ENCODE data around the gene C1QTNF8.

DNA sequence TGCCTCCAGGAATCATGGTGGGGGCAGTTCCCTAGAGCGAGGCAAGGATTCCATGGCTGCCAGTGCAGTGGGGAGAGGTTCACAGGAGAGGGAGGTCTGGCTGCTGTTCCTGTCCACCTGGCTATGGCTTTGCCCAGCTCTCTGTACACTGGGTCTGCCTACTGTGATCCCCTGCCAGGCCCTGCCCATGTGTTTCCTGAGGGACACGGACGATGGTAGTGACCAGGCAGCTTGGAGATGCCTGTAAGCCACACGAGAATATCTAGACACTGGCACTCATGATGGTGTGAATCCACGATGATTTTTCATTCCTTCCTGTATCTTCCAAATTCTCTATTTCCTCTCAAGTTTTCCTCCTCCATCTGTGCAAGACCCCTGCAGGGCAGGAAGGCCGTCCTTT, 11.1 kb downstream of the C1QTNF8 start:
- TF ChIP-seq, protein P1, sequence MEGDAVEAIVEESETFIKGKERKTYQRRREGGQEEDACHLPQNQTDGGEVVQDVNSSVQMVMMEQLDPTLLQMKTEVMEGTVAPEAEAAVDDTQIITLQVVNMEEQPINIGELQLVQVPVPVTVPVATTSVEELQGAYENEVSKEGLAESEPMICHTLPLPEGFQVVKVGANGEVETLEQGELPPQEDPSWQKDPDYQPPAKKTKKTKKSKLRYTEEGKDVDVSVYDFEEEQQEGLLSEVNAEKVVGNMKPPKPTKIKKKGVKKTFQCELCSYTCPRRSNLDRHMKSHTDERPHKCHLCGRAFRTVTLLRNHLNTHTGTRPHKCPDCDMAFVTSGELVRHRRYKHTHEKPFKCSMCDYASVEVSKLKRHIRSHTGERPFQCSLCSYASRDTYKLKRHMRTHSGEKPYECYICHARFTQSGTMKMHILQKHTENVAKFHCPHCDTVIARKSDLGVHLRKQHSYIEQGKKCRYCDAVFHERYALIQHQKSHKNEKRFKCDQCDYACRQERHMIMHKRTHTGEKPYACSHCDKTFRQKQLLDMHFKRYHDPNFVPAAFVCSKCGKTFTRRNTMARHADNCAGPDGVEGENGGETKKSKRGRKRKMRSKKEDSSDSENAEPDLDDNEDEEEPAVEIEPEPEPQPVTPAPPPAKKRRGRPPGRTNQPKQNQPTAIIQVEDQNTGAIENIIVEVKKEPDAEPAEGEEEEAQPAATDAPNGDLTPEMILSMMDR (IDR thresholded peaks at IDR 0.05): no peak
- TF ChIP-seq POLR2A (IDR thresholded peaks at IDR 0.05): no peak
